ES-I3 (cell line): Measurements from ENCODE around the gene EXOSC3.
A peak's percentile ranks its signal among the peaks of the same experiment; 100 is the strongest.
"Not testable (repeated sequence)": the region's sequence is repeated elsewhere in the genome, so short reads cannot be mapped to it uniquely, and the experiment has no call there.

Experiments used
- H3K36me3 ChIP-seq: 2 replicates; pipeline ENCODE4 v1.6.1; 2013; ENCODE audit warnings: mild to moderate bottlenecking, low read length, control low read depth, moderate library complexity; ENCODE audit not compliant: insufficient read depth
- H3K4me1 ChIP-seq: 2 replicates; pipeline ENCODE4 v1.6.1; 2013; ENCODE audit warnings: mild to moderate bottlenecking, control low read depth, low read length; ENCODE audit not compliant: insufficient read depth
- H3K9ac ChIP-seq: 2 replicates; pipeline ENCODE4 v1.6.1; 2013; ENCODE audit warnings: low read depth, mild to moderate bottlenecking, low read length, moderate library complexity
- H3K9me3 ChIP-seq: 2 replicates; pipeline ENCODE4 v1.6.1; 2013; ENCODE audit warnings: mild to moderate bottlenecking, low read length, moderate library complexity; ENCODE audit not compliant: control insufficient read depth, insufficient read depth

Gene EXOSC3

DNA sequence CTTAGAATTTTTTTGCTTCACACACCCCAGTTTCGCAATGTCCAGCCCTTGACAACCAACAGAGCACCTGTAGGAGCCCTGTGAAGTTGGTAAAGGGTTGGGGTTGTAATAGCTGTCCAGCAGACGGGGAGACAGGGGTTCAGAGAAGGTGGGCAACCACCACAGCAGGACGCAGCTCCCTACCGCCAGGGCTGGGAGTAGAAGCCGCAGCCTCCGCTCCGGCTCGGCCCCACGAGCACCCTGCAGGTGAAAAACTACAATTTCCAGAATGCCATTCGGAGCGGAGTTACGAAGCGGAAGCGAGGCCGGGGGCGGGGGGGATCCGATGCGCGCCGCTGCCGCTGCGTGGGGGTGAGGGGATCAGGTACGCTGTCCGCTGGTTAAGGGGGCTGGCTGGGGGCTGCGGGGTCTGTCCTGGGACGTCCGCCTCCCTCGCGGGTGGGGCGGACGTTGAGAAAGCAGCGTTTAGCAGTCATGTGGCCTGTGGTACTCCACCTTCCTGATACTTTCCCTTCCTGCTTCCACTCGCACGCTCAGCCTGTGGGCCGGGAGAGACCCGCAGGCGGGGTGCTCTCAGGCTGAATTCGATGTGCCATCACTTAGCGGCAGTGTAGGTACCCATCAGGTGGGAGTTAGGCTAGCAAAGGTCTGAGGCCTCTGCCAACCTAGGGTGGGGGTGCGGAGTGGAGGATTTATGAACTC, 31.2 kb downstream of the EXOSC3 start, which contains the start of gene TRMT10B:
Gene TRMT10B, plus strand, starts transcription at position 317 of the 702 bp plus-strand sequence. CDS start 8,127 bp downstream, outside the sequence.
- peak within 1 kb of the TSS; percentile 94 for H3K9ac ChIP-seq
- H3K36me3 ChIP-seq, result no peaks in the 10 kb centered on the region
- 0 out of 2 replicates have a peak, but pooled peaks cover 3% of the 10 kb centered on the region for H3K4me1 ChIP-seq
- no peaks in the 10 kb centered on the region for H3K9me3 ChIP-seq

DNA sequence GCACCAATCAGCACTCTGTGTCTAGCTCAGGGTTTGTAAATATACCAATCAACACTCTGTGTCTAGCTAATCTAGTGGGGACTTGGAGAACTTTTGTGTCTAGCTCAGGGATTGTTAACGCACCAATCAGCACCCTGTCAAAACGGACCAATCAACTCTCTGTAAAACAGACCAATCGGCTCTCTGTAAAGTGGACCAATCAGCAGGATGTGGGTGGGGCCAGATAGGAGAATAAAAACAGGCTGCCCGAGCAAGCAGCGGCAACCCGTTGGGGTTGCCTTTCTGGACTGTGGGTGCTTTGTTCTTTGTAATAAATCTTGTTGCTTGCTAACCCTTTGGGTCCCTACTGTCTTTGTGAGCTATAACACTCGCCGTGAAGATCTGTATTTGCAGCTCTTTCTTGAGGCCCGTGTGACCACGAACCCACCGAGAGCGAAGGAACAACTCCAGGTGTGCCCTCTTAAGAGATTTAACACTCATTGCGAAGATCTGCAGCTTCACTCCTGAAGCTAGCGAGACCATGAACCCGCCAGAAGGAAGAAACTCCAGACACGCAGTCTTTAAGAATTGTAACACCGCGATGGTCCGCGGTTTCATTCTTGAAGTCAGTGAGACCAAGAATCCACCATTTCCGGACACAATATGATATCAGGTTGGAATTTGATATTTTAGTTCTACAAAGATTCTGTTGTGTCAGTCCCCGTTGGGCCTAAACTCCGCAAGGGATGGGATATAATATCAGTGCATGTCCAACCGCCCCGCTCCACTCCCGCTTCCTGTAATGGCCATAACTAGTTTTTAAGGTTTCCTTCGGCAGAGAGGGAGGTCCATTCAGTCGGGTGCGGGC, 32.0 kb downstream of the EXOSC3 start:
- no peaks in the 10 kb centered on the region for H3K36me3 ChIP-seq
- no peaks in the 10 kb centered on the region for H3K9me3 ChIP-seq
- peak overlapping the region; percentile 94 for H3K9ac ChIP-seq
- H3K4me1 ChIP-seq, result 0 out of 2 replicates have a peak, but pooled peaks cover 3% of the 10 kb centered on the region

DNA sequence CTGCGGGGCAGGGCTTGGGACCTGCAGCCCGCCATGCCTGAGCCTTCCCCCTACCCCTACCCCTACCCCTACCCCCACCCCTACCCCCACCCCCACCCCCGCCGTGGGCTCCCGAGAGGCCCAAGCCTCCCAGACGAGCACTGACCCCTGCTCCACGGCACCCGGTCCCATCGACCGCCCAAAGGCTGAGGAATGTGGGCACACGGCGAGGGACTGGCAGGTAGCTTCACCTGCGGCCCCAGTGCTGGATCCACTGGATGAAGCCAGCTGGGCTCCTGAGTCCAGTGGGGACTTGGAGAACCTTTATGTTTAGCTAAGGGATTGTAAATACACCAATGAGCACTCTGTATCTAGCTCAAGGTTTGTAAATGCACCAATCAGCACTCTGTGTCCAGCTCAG, 32.8 kb downstream of the EXOSC3 start:
- H3K9me3 ChIP-seq, H3K4me1 ChIP-seq, H3K36me3 ChIP-seq, H3K9ac ChIP-seq: not testable (repeated sequence)

DNA sequence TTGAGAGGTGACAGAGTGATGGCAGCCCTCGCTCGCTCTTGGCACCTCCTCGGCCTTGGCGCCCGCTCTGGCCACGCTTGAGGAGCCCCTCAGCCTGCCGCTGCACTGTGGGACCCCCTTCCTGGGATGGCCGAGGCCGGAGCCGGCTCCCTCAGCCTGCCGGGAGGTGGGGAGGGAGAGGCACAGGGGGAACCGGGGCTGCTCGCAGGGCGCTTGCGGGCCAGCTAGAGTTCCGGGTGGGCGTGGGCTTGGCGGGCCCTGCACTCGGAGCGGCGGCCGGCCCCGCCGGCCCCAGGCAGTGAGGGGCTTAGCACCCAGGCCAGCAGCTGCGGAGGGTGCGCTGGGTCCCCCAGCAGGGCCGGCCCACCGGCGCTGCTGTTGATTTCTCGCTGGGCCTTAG, 33.2 kb downstream of the EXOSC3 start:
- H3K9ac ChIP-seq, H3K36me3 ChIP-seq, H3K9me3 ChIP-seq, H3K4me1 ChIP-seq: not testable (repeated sequence)

DNA sequence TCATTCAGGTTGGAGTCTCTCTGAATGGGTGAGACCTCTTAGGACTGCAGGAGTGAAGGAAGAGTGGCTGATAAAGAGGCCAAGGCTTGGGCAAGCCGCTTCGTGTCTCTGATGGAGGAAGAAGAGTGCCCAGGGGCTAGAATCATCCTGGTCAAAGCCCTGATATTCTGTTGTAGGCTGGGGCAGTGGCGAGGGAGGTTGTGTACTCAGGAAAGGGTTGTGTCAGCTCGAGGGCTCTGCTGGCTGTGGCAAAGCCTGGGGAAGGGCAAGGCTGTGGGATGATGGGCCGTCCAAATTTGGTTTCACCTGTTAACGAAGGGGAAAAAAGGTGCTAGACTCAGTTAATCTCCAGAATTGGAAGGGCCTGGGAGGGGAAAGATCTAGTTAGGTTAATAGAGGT, 33.7 kb downstream of the EXOSC3 start:
- Histone ChIP-seq H3K4me1 (0 out of 2 replicates have a peak, but pooled peaks cover 3% of the 10 kb centered on the region), H3K9me3 (no peaks in the 10 kb centered on the region), H3K36me3 (no peaks in the 10 kb centered on the region), H3K9ac (no peak overlapping the region; the same call in 1 of the 2 replicates)

DNA sequence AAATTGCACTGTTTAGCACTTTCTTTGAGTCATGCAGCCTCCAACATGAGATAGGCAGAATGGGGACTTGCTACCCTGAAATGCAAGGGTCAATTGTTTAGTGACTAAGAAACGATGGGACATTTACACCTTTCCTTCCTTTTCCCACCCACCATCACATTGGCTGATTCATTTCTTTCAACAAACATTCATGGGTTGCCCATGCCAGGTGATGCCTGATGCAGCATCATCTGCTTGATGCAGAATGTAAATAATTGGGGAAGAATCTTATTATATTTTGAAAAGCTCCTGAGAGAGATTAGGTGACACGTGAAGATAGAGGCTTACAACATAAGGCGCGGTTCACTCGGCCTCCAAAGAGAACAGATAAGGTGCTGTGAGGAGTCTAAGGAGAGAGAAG, 35.7 kb downstream of the EXOSC3 start:
- Histone ChIP-seq H3K36me3 (no peaks in the 10 kb centered on the region), H3K9ac (no peak overlapping the region), H3K4me1 (0 out of 2 replicates have a peak, but pooled peaks cover 3% of the 10 kb centered on the region), H3K9me3 (no peaks in the 10 kb centered on the region)

DNA sequence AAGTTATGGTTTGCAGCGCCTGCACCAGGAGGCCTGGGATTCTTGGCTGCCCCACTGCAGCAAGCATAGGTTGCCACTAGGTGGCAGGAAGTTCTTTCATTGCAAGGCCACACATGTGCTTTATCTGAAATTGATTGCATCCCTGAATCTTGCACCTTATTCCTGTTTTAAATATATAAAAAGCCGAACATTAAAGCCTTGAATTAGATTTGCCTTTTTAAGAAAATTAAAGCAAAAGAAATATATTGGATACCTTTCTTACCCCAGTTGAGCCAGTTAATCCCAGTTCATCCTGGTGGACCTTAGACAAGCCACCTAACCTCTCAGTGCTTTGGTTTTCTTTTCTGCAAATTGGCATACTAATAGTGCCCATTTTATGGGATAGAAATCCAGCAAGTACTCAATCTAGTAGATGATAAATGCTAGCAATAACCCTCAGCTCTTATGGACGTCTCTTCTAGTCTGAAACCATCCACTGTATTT, 37.6 kb downstream of the EXOSC3 start:
- Histone ChIP-seq H3K9ac (no peak overlapping the region), H3K9me3 (no peaks in the 10 kb centered on the region), H3K36me3 (no peaks in the 10 kb centered on the region), H3K4me1 (no peaks in the 10 kb centered on the region)

DNA sequence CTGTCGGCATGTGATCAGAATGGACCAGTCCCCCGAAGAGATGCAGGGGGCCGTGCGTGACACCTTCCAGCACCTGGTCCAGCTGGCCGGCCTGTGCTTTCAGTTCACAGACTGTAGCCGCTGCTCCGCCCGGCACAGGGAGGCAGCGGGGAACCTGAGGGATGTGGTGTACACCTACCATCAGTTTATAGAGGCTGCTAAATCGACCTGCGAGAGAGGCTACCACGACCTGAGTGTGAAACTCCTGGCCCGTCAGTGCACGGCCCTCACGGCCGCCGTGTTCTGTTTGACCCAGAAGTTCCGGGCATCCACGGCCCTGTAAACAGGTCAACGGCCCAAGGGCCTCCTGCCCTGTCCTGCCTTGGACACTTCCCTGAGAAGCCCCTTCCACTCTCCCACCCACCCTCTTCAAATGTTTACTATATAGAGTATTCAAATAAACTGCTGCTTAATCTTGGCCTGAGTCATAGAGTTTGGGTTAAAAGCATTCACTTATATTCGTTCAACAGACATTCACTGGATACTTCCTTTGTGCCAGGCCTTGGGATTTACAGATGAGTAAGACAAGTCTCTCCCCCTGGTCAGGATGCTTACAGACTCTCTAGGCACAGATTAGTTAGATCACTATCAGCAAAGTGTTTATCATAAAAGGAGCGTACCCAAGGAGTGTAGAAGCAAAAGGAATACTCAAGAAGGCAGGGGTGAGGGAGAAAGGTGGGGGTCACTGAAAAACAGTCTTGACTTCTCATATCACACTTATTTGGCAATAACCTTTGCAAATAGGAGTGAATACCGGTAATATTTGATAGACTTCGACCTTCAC, 38.2 kb downstream of the EXOSC3 start:
- Histone ChIP-seq H3K4me1 (no peaks in the 10 kb centered on the region), H3K9ac (no peak overlapping the region), H3K36me3 (no peaks in the 10 kb centered on the region), H3K9me3 (no peaks in the 10 kb centered on the region)

DNA sequence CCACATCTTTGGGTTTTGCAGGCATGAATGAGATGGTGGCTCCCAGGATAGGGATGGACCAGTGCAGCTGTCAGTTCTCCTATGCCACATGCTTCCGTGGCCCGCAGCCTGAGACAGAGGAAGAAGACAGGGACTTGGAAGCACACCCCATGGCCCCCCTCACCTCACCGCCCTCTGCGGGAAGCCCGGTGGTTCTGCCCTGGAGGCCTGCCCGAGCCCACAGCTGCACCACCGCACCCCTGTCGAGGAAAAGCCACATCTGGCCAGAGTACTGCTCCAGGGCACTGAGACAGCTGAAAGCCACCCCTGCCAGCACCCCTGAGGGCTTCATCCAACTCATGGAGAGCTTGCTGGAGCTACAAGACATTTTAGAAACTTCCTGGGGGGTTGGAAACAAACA, 38.9 kb downstream of the EXOSC3 start:
- Histone ChIP-seq H3K4me1 (no peaks in the 10 kb centered on the region), H3K9me3 (no peaks in the 10 kb centered on the region), H3K9ac (no peak overlapping the region), H3K36me3 (no peaks in the 10 kb centered on the region)

DNA sequence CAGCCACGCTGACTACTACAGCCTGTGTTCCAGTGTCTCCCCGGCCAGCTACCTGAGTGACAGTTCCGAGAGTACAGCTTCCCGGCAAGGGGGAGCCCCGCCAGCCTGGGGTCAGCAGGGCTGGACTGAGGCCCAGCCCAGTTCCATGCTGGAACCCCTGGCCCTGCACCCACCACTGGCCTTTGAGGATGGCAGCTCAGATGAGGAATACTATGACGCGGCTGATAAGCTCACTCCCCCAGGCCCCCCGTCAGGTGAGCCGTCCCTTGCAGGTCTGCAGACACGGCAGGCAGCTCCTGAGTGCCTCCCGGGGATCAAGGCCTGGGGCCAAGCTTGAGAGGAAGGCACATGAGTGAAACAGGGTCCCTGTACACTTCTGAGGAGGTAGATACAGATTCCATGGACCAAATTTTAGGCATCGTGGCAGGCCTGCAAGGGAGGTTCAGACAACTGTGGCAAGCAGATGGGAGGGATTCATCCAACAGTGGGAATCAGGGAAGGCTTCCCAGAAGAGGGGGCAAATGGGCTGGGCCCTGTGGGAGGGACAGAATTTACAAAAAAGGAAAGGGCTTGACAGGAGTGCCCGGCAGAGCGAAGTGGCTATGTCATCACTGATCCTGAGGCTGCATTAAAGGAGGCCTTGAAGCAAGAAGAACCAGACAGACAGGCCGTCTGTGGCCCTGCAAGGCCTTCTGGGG, 44.1 kb downstream of the EXOSC3 start:
- Histone ChIP-seq H3K9ac (no peak overlapping the region), H3K4me1 (no peaks in the 10 kb centered on the region), H3K9me3 (no peaks in the 10 kb centered on the region), H3K36me3 (no peaks in the 10 kb centered on the region)

DNA sequence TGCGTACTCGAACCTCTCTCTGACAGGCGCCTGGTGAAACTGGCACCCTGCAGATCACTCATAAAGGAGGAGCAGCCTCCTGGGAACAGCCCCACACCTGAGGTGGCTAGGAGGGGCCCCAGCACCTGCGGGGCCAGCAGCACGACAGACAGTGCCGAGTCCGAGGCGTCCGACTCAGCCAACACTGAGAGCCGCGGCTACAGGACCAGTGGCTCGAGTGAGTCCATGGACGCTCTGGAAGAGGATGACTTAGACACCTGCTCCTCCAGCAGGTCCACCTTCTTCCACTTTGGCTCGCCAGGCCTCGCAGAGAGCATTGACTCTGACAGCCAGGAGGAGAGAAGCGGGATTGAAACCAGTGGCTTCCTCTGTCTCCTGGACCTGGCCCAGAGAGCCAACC, 44.7 kb downstream of the EXOSC3 start:
- Histone ChIP-seq H3K4me1 (no peaks in the 10 kb centered on the region), H3K9ac (no peak overlapping the region), H3K9me3 (no peaks in the 10 kb centered on the region), H3K36me3 (no peaks in the 10 kb centered on the region)

DNA sequence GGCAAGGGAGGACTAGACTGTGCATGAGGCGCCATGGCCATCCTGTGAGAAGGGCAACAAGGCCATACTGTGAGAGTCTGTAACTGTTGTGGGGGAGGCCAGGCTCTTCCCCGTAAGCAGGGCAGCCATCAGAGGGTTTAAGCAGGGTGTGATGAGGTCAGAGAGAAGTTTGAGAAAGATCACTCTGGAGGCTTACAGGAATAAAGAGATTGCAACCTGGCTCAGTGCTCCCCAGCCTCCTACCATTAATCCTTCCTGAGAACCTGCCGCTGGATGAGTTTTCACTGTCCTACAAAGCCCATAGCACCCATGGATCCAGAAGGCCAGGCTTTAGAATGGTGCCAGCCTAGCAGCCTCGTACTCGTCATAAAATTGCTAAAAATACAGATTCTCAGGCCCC, 45.6 kb downstream of the EXOSC3 start:
- Histone ChIP-seq H3K4me1 (no peaks in the 10 kb centered on the region), H3K9ac (no peak overlapping the region), H3K9me3 (no peaks in the 10 kb centered on the region)

DNA sequence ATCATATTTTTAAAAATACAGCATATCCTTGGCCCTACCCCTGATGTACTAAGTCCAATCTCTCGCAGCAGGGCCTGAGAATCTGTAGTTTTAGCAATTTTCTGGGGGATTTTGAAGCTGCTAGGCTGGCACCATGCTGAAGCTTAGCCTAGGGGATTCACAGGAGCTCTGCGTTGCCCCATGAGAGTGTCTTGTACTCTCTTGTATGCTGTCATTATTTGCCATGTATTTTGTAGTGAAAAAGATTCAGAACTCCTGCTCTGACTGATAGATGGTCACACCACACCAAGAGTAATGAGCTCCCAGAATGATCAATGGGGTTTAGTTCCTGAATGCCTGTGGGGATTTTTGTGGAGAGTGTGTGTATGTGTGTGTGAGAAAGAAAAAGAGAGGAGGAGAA, 51.9 kb downstream of the EXOSC3 start:
- Histone ChIP-seq H3K4me1 (0 out of 2 replicates have a peak, but pooled peaks cover 2% of the 10 kb centered on the region), H3K9ac (no peak overlapping the region), H3K9me3 (no peaks in the 10 kb centered on the region), H3K36me3 (no peaks in the 10 kb centered on the region)

More for the DNA sequence above, 45.6 kb downstream of the EXOSC3 start:
- H3K36me3 ChIP-seq, result no peaks in the 10 kb centered on the region
